HG03558 (cell line): ENCODE data around the gene RTCB.

ENCODE experiments used
- ATAC-seq: cut with Tn5 transposase; IDR thresholded peaks from one replicate; pipeline ENCODE4 v1.9.1; 2021; ENCODE audit warnings: moderate number of reproducible peaks; ENCODE audit not compliant: unreplicated experiment; ENCODE audit errors: extremely low read depth

Gene RTCB

GRCh38 chr22:32342977-32343376 lies 69.1 kb downstream of the RTCB start:
- no peak for ATAC-seq

DNA sequence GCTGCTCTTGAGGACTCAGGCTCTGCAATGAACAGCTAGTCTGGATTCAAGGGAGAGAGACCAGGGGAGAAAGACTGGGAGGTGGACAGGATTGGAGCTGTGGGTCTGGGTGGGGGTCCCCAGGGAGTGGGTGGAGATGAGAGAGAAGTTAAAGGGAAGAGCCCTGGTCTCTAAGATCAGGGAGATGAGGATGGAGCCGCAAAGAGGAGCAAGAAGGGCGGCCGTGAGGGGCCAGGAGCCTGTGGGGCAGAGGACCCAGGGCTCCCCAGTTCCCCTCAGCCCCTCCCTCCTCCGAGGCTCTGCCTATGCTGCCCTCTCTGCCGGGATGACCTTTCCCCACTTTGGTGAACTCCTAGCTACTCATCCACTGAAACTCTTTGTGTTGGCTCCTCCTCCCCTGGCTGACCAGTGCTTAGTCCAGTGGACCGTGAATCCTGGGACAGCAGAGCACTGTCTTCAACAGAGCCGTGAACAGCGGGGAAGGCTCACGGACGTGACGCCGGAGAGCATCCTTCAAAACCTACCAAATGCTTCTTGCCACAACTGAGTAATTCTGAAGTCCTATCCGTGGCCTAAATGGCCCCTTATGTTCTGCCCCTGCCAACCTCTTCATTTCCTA lies 70.8 kb downstream of the RTCB start:
- ATAC-seq, result no peak

- ATAC-seq, result no peak
Measured at GRCh38 chr22:32340411-32340810, 71.6 kb downstream of the RTCB start.

- no peak for ATAC-seq
Measured at GRCh38 chr22:32339190-32340012, 72.6 kb downstream of the RTCB start.

DNA sequence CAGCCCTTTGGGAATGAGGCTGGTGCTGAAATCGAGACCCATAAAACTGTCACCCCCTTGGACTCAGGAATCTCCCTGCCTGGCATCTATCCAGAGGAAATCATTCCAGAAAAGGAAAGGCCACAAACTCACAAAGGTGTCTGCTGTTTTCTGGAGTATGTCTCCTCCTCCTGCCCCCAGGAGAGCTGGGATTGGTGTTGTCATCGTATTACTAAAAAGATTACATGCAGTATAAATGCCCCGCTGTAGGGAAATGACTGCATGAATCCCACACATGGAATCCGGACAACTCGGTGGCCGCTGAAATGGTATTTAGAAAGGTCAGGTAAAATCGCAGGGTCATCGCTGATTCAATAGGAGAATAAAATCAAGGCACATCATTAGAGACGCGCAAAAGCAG lies 73.3 kb downstream of the RTCB start:
- no peak for ATAC-seq
